ENCODE data around the gene CBLB. TPM values are rescaled to one million over a fixed set of nuclear protein-coding genes. Genes with fewer than 3 reads are reported as not detected.

The CBLB gene
- polyA plus RNA-seq, 1 experiment, result 24.7 TPM

- POLR2A ChIA-PET, result no interaction called here
- Histone ChIP-seq H3K9me3 (ENCODE audit: control insufficient read depth, insufficient read depth, low read length) (no peaks in the 10 kb centered on the region), H3K27ac (ENCODE audit: low read depth, low read length) (no peak overlapping the region), H3K27me3 (ENCODE audit: control insufficient read depth, insufficient read depth, low read length) (no peaks in the 10 kb centered on the region), H3K4me3 (ENCODE audit: low read depth, low read length) (no peak overlapping the region)
- no peak for DNase-seq (ENCODE audit: low read depth, low spot score)
- CTCF ChIA-PET, result no interaction called here
- TF ChIP-seq CTCF (IDR thresholded peaks at IDR 0.05; ENCODE audit: low read depth, low read length), result no peak
Observed at GRCh38 chr3:105904678-105905284, 36.0 kb upstream of the CBLB start.

DNA sequence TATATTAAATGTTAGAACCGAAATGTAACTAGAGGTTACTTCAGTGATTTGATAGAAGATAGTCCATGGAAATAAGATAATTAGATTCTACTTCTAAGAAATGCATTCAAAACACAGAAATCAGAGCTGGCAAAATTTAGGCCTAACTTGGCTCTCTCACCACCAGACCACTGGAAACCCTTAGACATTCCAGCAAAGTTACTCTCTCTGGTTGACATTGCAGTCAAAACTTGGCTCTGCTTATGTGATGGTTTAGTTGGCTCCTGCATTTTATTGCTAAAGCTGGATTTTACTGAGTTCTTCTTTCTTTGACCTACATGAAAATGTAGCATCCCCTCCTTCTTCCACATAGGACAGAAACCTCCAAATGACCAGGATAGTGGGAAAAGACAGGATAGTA, 35.4 kb upstream of the CBLB start:
- H3K27me3 ChIP-seq (ENCODE audit: control insufficient read depth, insufficient read depth, low read length), result no peaks in the 10 kb centered on the region
- ChIA-PET POLR2A (no interaction called here), CTCF (no interaction called here)
- no peak for TF ChIP-seq CTCF (IDR thresholded peaks at IDR 0.05; ENCODE audit: low read depth, low read length)
- no peak overlapping the region for H3K4me3 ChIP-seq (ENCODE audit: low read depth, low read length)
- no peaks in the 10 kb centered on the region for H3K9me3 ChIP-seq (ENCODE audit: control insufficient read depth, insufficient read depth, low read length)
- H3K27ac ChIP-seq (ENCODE audit: low read depth, low read length), result no peak overlapping the region
- no peak for DNase-seq (ENCODE audit: low read depth, low spot score)

GRCh38 chr3:105899516-105899915, 30.7 kb upstream of the CBLB start:
- TF ChIP-seq CTCF (IDR thresholded peaks at IDR 0.05; ENCODE audit: low read depth, low read length), result no peak
- Histone ChIP-seq H3K27me3 (ENCODE audit: control insufficient read depth, insufficient read depth, low read length) (no peaks in the 10 kb centered on the region), H3K9me3 (ENCODE audit: control insufficient read depth, insufficient read depth, low read length) (no peaks in the 10 kb centered on the region), H3K4me3 (ENCODE audit: low read depth, low read length) (no peak overlapping the region), H3K27ac (ENCODE audit: low read depth, low read length) (no peak overlapping the region)
- ChIA-PET POLR2A (no interaction called here), CTCF (interaction anchor here (1.0 kb wide), 1 partner anchor 111 kb away, joined by 3 read pairs; no protein-coding TSS in a partner anchor)
- DNase-seq (ENCODE audit: low read depth, low spot score), result no peak

- no peak overlapping the region for H3K4me3 ChIP-seq (ENCODE audit: low read depth, low read length)
- DNase-seq (ENCODE audit: low read depth, low spot score), result no peak
- H3K27me3 ChIP-seq (ENCODE audit: control insufficient read depth, insufficient read depth, low read length), result no peaks in the 10 kb centered on the region
- ChIA-PET POLR2A (no interaction called here), CTCF (interaction anchor here (0.6 kb wide), 1 partner anchor 85 kb away, joined by 4 read pairs; no protein-coding TSS in a partner anchor)
- no peak overlapping the region for H3K27ac ChIP-seq (ENCODE audit: low read depth, low read length)
- no peak for TF ChIP-seq CTCF (IDR thresholded peaks at IDR 0.05; ENCODE audit: low read depth, low read length)
- no peaks in the 10 kb centered on the region for H3K9me3 ChIP-seq (ENCODE audit: control insufficient read depth, insufficient read depth, low read length)
Observed at GRCh38 chr3:105891101-105891500, 22.3 kb upstream of the CBLB start.

DNA sequence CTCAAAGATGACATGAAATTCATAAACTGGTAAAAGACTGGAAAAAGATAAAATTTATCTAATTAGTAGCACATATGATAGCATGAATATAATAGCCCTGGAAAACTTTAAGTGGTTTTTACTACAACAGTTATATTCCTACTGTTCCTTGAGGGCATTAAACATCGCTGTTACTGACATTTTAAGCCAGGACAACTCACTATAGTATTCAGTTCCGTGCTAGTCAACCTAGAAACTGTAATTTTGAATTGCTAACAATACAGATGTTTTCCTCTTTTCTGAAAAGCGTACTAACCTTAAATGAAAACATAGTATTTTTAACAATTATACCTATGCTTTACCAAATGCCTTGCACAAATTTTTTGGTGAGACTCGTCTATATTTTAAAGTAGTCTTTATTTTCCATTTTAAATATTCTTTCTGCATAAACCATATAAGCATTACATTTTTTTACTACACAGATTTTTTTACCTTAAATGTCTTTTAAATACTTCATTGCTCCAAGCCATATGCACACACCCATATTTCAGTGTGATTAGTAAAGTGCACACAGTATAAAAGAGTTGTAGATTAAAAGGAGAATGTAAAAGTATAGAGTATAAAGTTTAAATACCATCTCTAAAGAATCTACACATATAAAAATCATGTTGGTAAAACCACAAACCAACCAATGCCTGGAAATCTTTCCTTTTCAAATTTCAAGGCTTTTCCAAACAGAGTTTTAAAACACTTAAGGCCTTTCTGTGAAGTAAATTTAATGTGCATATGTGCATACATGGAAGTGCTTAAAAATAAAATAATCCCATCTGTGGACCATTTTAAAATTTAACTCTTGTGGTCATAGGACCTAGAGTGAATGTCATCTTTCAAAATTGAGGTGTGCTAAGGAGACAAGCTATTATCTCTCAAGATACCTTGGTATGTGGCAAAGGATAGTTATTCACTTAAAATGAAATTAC, 20.1 kb upstream of the CBLB start:
- DNase-seq (ENCODE audit: low read depth, low spot score), result no peak
- ChIA-PET CTCF (no interaction called here), POLR2A (no interaction called here)
- H3K4me3 ChIP-seq (ENCODE audit: low read depth, low read length), result no peak overlapping the region
- H3K27ac ChIP-seq (ENCODE audit: low read depth, low read length), result no peak overlapping the region
- no peak for TF ChIP-seq CTCF (IDR thresholded peaks at IDR 0.05; ENCODE audit: low read depth, low read length)
- H3K9me3 ChIP-seq (ENCODE audit: control insufficient read depth, insufficient read depth, low read length), result no peaks in the 10 kb centered on the region
- H3K27me3 ChIP-seq (ENCODE audit: control insufficient read depth, insufficient read depth, low read length), result no peaks in the 10 kb centered on the region

Measured in AG04450 (cell line).